Measurements from ENCODE around the gene SP2.

GRCh38 chr17:47935961-47936360 lies 39.9 kb downstream of the SP2 start:
- no peak for TF ChIP-seq POLR2A (IDR thresholded peaks at IDR 0.05)
- TF ChIP-seq CTCF (IDR thresholded peaks at IDR 0.05) = no peak
